Psoas muscle (tissue), 8 donors: ENCODE data around the gene SHMT2. TPM values are rescaled to one million over a fixed set of nuclear protein-coding genes. Genes with fewer than 3 reads are reported as not detected.

Source experiments
- ATAC-seq, 4 donors: fragments of 200-7000 bp; cut with Tn5 transposase; one replicate each; pipeline ENCODE4 v1.9.1; 2020; ENCODE audit warnings: moderate library complexity in 3 of 4, mild to moderate bottlenecking in 2 of 4
- DNase-seq, 2 donors: peaks; one replicate each; pipeline ENCODE4 v3.0.0-alpha.2; 2020
- H3K27ac ChIP-seq: fragments of 200-600 bp; one replicate; pipeline ENCODE4 v1.8.0; 2022
- H3K27me3 ChIP-seq, 3 donors: fragments of 200-600 bp in 1 of 3; one replicate each; pipeline versions ENCODE4 v1.6.1 to v1.8.0; 2013 to 2022; ENCODE audit warnings: low read length in 2 of 3, mild to moderate bottlenecking in 2 of 3, moderate library complexity in 1 of 3; ENCODE audit not compliant: insufficient read depth in 3 of 3
- H3K36me3 ChIP-seq, 2 donors: fragments of 200-600 bp in 1 of 2; one replicate each; pipeline versions ENCODE4 v1.6.1 to v1.8.0; 2013 to 2022; ENCODE audit warnings: low read depth in 1 of 2, mild to moderate bottlenecking in 1 of 2, moderate library complexity in 1 of 2; ENCODE audit not compliant: insufficient read depth in 1 of 2
- H3K4me1 ChIP-seq: fragments of 200-600 bp; one replicate; pipeline ENCODE4 v1.8.0; 2022
- H3K4me3 ChIP-seq: fragments of 200-600 bp; one replicate; pipeline ENCODE4 v1.8.0; 2022; ENCODE audit warnings: mild to moderate bottlenecking
- H3K9me3 ChIP-seq: fragments of 200-600 bp; one replicate; pipeline ENCODE4 v1.8.0; 2022
- WGBS, 3 donors: extraction: QIAGEN DNeasy Blood & Tissue Kit; methylation state at CpG; one replicate each; pipeline versions ENCODE4 v1.1.6 to v1.1.7; 2013; 5-methylcytosine and 5-hydroxymethylcytosine counted together
- intact Hi-C, 2 donors: fragments of 100-400 bp; cut with DNase I; formaldehyde crosslinking; loops; one replicate each; pipeline versions ENCODE4 v1.11.0 to v1.14.2; 2022
- polyA plus RNA-seq, 3 donors: library from polyadenylated mRNA; stranded (reverse); fragments of 200-250 nt; gene quantifications; one replicate each; pipeline ENCODE4 v1.2.3, GENCODE V29; 2013
- total RNA-seq, 4 donors: library from RNA; stranded (reverse); fragmentation: NEBNext Ultra II Directional in 2 of 4; extraction: Animal tissue kit (Norgen Biotek cat#: 25700) in 2 of 4; gene quantifications; one replicate each; pipeline versions ENCODE4 v1.2.1 to v1.2.4, GENCODE V29; 2021 to 2023
- TF ChIP-seq, protein P1 (sequence below): fragments of 200-600 bp; IDR thresholded peaks from one replicate; pipeline ENCODE4 v1.8.0; 2022; ENCODE audit warnings: antibody characterized with exemption
- donor health status: healthy with polysubstance abuse.
- donor health status: DM: no; HTN: no; CAD: no; lungs with moderate emphysema.
- donor health status: Bipolar disorder and iron deficiency.
- donor health status: healthy.
- donor health status: DM: yes; HTN: yes; CAD: no.
- donor health status: DM: no; HTN: no; CAD: no.
- donor health status: DM: no; HTN: no; CAD: no.
- donor health status: DM: yes; HTN: yes; CAD: no.

Gene SHMT2
- total and polyA plus RNA-seq, 7 donors: 36.6 to 66.8 (median 53.6) TPM

DNA sequence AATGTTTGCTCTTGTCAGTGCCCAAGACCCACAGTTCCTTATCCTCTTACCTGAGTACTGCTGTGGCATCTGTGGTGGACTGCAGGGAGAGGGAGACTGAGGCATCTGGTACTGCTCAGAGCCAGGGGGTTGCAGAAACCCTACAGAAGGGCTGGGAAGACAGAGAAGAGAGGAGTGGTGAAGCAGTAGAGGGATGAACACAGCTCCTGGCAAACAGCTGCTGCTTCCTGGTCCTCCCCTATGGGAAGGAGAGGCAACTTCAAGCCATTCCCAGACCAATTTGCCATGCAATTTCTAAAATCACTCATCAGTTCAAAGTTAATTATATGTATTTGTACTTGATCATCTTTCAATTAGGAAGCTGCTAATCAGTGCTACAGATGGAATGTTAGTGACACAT, 37.2 kb downstream of the SHMT2 start:
- peaks cover 0 to 39% of the 10 kb centered on the region in 2 donors for H3K36me3 ChIP-seq
- TF ChIP-seq, protein P1, sequence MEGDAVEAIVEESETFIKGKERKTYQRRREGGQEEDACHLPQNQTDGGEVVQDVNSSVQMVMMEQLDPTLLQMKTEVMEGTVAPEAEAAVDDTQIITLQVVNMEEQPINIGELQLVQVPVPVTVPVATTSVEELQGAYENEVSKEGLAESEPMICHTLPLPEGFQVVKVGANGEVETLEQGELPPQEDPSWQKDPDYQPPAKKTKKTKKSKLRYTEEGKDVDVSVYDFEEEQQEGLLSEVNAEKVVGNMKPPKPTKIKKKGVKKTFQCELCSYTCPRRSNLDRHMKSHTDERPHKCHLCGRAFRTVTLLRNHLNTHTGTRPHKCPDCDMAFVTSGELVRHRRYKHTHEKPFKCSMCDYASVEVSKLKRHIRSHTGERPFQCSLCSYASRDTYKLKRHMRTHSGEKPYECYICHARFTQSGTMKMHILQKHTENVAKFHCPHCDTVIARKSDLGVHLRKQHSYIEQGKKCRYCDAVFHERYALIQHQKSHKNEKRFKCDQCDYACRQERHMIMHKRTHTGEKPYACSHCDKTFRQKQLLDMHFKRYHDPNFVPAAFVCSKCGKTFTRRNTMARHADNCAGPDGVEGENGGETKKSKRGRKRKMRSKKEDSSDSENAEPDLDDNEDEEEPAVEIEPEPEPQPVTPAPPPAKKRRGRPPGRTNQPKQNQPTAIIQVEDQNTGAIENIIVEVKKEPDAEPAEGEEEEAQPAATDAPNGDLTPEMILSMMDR: no peak
- intact Hi-C loops: no loop called here
- H3K27ac ChIP-seq: no peak overlapping the region
- peaks cover 36% of the 10 kb centered on the region for H3K4me1 ChIP-seq
- H3K9me3 ChIP-seq: no peaks in the 10 kb centered on the region
- ATAC-seq (no peak), DNase-seq (no peak)
- no peaks in the 10 kb centered on the region for H3K27me3 ChIP-seq
- H3K4me3 ChIP-seq: no peak overlapping the region

DNA sequence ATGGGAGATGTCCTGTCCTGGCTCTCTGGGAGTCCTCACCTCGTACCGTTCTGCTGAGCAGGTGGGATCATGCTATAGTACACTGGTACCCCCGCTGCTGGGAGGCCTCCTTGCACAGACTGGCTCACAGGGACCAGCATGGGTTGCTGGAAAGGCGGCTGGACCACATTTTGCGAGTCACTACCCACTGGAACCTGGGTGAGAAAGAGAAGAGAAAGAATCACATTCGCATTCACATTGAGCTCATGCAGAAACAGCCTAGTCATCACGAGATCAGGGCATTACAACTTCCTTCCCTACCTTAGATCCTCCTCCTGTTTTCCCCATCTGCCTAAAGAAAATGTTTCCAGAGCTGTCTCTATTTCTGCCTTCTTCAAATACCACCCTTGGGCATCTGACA, 38.8 kb downstream of the SHMT2 start:
- Histone ChIP-seq H3K4me3 (no peak overlapping the region), H3K27me3 (no peaks in the 10 kb centered on the region), H3K9me3 (no peaks in the 10 kb centered on the region), H3K4me1 (peaks cover 35% of the 10 kb centered on the region), H3K27ac (no peak overlapping the region), H3K36me3 (peaks cover 0 to 45% of the 10 kb centered on the region in 2 donors)
- 82 to 88% (median 87%) methylated on average over 7 of the region's 7 CpGs for WGBS, 3 donors
- no peak for DNase-seq
- TF ChIP-seq, protein P1: no peak
- no peak for ATAC-seq
- intact Hi-C loops: no loop called here

DNA sequence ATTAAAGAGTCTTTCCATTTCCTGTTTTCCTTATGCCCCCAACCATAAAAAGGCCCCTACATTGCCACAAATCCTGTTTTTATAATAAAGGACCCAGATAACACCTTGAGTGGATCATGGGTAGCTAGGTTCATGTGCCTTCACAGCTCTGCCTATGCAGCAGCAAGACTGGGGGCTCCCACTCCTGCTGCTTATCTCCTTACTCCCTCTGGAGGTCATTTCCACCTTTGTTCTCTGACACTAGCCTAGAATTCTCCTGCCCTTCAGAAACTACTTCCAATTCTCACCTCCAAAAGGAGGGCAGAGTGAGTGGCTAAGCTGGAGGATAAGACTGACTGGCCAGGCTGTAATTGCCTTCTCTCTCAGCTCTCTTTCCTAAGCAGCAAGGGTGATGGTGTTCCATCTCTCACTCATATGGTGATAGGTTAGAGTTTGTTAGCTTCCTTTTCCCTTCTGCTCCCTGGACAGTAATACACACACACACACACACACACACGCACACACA, 41.5 kb downstream of the SHMT2 start:
- no peak for DNase-seq
- intact Hi-C loops: no loop called here
- no peaks in the 10 kb centered on the region for H3K27me3 ChIP-seq
- peaks cover 19% of the 10 kb centered on the region for H3K4me1 ChIP-seq
- peaks cover 0 to 57% of the 10 kb centered on the region in 2 donors for H3K36me3 ChIP-seq
- H3K9me3 ChIP-seq: no peaks in the 10 kb centered on the region
- 81 to 88% (median 83%) methylated on average over 1 of the region's 1 CpG for WGBS, 3 donors
- H3K4me3 ChIP-seq: no peak overlapping the region
- peak in 3 of 4 donors; percentile 41 to 44 (median 43) for ATAC-seq
- TF ChIP-seq, protein P1: peak; percentile 23
- no peak overlapping the region for H3K27ac ChIP-seq

DNA sequence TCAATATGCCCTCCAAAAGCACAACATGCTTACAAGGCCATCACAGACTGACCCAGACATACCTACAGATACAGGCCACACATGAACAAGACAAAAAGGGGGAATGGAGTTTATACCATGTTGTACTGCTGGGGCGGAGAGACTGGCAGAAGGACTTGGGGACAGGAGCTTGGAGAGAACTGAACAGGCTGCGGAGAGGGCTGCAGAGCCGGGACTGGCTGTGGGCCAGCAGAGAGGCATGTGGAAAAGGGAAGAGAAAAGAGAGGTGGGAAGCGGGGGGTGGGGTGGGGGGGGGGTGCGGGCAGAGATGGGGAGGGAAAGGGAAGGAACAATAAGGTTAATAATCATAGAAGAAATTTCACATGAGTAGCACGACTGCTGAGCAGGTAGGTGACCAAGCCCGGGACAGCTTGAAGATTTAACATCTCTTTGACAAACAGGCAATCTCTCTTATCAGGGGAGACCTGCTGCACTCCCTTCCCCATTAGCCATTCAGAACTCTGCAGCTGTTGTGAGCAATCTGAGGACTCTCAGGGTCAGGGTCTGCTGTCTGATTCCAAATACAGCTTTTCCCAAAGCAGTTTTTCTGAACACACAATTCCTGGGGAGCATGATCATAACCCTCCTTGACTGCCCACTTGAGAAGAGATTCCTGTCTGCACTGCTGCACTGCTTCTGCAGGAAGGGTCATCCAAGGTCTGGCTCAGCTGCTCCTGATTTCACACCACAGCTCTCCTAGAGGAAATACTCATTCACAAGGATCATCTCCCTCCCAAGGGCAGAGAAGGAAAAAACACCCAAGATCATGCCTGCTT, 43.0 kb downstream of the SHMT2 start:
- TF ChIP-seq, protein P1: no peak
- Histone ChIP-seq H3K36me3 (peaks cover 0 to 46% of the 10 kb centered on the region in 2 donors), H3K4me3 (no peak overlapping the region)

More for the DNA sequence above, 43.0 kb downstream of the SHMT2 start:
- ATAC-seq: peak; percentile 68 to 90 (median 80)
- Histone ChIP-seq H3K4me1 (peaks cover 19% of the 10 kb centered on the region), H3K27me3 (no peaks in the 10 kb centered on the region), H3K27ac (no peak overlapping the region), H3K9me3 (no peaks in the 10 kb centered on the region)
- WGBS, 3 donors: 25 to 28% (median 26%) methylated on average over 6 to 7 of the region's 7 CpGs
- intact Hi-C loops: no loop called here
- DNase-seq: no peak
